HepG2 (cell line): Measurements from ENCODE around the gene CFAP70. TPM values are rescaled to one million over a fixed set of nuclear protein-coding genes. Genes with fewer than 3 reads are reported as not detected.
A peak's percentile ranks its signal among the peaks of the same experiment; 100 is the strongest.

ENCODE experiments used
- CC2D1A ChIP-seq: sonication (generic); formaldehyde crosslinking; IDR thresholded peaks from 2 replicates; pipeline ENCODE4 v1.8.1; 2023; ENCODE audit warnings: mild to moderate bottlenecking, missing genetic modification reagents
- CENPT ChIP-seq: sonication (generic); formaldehyde crosslinking; IDR thresholded peaks from 2 replicates; pipeline ENCODE4 v1.8.0; 2022; ENCODE audit warnings: low read depth, mild to moderate bottlenecking, moderate library complexity, missing genetic modification reagents
- HIVEP1 ChIP-seq: sonication (generic); formaldehyde crosslinking; IDR thresholded peaks from 2 replicates; pipeline ENCODE4 v1.4.0; 2020; ENCODE audit warnings: mild to moderate bottlenecking, missing genetic modification reagents
- KMT2A ChIP-seq: sonication (generic); formaldehyde crosslinking; IDR thresholded peaks from 2 replicates; pipeline ENCODE4 v1.4.0; 2020; ENCODE audit warnings: missing genetic modification reagents
- LCORL ChIP-seq, 2 experiments: fragments of 450-650 bp in 1 of 2; sonication (generic) in 1 of 2; formaldehyde crosslinking in 1 of 2; IDR thresholded peaks; 2 replicates each; pipeline versions ENCODE4 v1.5.0 to v1.6.1; 2017 to 2020; ENCODE audit warnings: antibody characterized with exemption in 1 of 2, missing genetic modification reagents in 1 of 2
- RBAK ChIP-seq: sonication (generic); formaldehyde crosslinking; IDR thresholded peaks from 2 replicates; pipeline ENCODE4 v1.5.1; 2020; ENCODE audit warnings: mild to moderate bottlenecking, missing genetic modification reagents
- REXO4 ChIP-seq: sonication (generic); formaldehyde crosslinking; IDR thresholded peaks from 2 replicates; pipeline ENCODE4 v1.8.0; 2022; ENCODE audit warnings: missing genetic modification reagents, mild to moderate bottlenecking, borderline replicate concordance
- TFDP1 ChIP-seq: IDR thresholded peaks from 2 replicates; pipeline ENCODE4 v1.6.1; 2016; ENCODE audit warnings: missing compliant biosample characterization, missing genetic modification reagents, borderline replicate concordance
- ZBTB43 ChIP-seq: sonication (generic); formaldehyde crosslinking; conservative IDR thresholded peaks from 2 replicates; pipeline ENCODE4 v1.4.0; 2020; ENCODE audit warnings: missing genetic modification reagents
- ZFY ChIP-seq: sonication (generic); formaldehyde crosslinking; IDR thresholded peaks from 2 replicates; pipeline ENCODE4 v1.4.0; 2020; ENCODE audit warnings: missing genetic modification reagents
- ZNF17 ChIP-seq: sonication (generic); formaldehyde crosslinking; IDR thresholded peaks from 2 replicates; pipeline ENCODE4 v1.5.0; 2020; ENCODE audit warnings: mild to moderate bottlenecking, missing genetic modification reagents
- ZNF280D ChIP-seq: sonication (generic); formaldehyde crosslinking; IDR thresholded peaks from 2 replicates; pipeline ENCODE4 v1.5.1; 2020; ENCODE audit warnings: mild to moderate bottlenecking, missing genetic modification reagents
- ZNF292 ChIP-seq: sonication (generic); formaldehyde crosslinking; IDR thresholded peaks from 2 replicates; pipeline ENCODE4 v1.8.1; 2022; ENCODE audit warnings: mild to moderate bottlenecking, low read depth, missing genetic modification reagents, borderline replicate concordance
- ZNF414 ChIP-seq: sonication (generic); formaldehyde crosslinking; IDR thresholded peaks from 2 replicates; pipeline ENCODE4 v1.5.0; 2020; ENCODE audit warnings: missing genetic modification reagents
- ZNF574 ChIP-seq: sonication (generic); formaldehyde crosslinking; IDR thresholded peaks from 2 replicates; pipeline ENCODE4 v1.4.0; 2020; ENCODE audit warnings: missing genetic modification reagents
- ZNF576 ChIP-seq: sonication (generic); formaldehyde crosslinking; IDR thresholded peaks from 2 replicates; pipeline ENCODE4 v1.4.0; 2020; ENCODE audit warnings: mild to moderate bottlenecking, missing genetic modification reagents
- ZNF577 ChIP-seq: sonication (generic); formaldehyde crosslinking; IDR thresholded peaks from 2 replicates; pipeline ENCODE4 v1.4.0; 2020; ENCODE audit warnings: mild to moderate bottlenecking, low read depth, missing genetic modification reagents, borderline replicate concordance
- ZSCAN21 ChIP-seq: sonication (generic); formaldehyde crosslinking; IDR thresholded peaks from 2 replicates; pipeline ENCODE4 v1.8.0; 2022; ENCODE audit warnings: mild to moderate bottlenecking, missing genetic modification reagents, moderate library complexity, borderline replicate concordance
- polyA plus RNA-seq, 8 experiments: library from polyadenylated mRNA; depleted of rRNA in 3 of 8; stranded (reverse) in 7 of 8; unstranded in 1 of 8; fragments of >200 nt; fragmentation: Illumina TruSeq in 4 of 8; extraction: Trizol in 4 of 8; gene quantifications; 2 replicates each; pipeline versions ENCODE4 v1.2.1 to v1.2.3, GENCODE V29; 2011 to 2016; ENCODE audit warnings: low read depth in 4 of 8, missing spikeins in 1 of 8, mixed read lengths in 1 of 8; ENCODE audit not compliant: insufficient read depth in 1 of 8
- total RNA-seq, 5 experiments: library from RNA; depleted of rRNA; stranded (reverse); fragments of >200 nt; fragmentation: Illumina TruSeq; extraction: Trizol; gene quantifications; 2 replicates each; pipeline ENCODE4 v1.2.3, GENCODE V29; 2016; ENCODE audit warnings: low read depth in 1 of 5

The CFAP70 gene
- total and polyA plus RNA-seq, 2 of the 13 experiments (the other 11 are each of a cell fraction or from before 2014, with no cell fraction given) = 0.27 to 0.38 TPM

GRCh38 chr10:73358331-73359279 lies at the start of gene CFAP70 (continued):
- TF ChIP-seq REXO4 = no peak
- TF ChIP-seq KMT2A (CRISPR knock-in tag) = no peak
- TF ChIP-seq ZNF577 (CRISPR knock-in tag) = no peak
- no peak for TF ChIP-seq ZSCAN21 (CRISPR knock-in tag)
- no peak for TF ChIP-seq CC2D1A (CRISPR knock-in tag)
- TF ChIP-seq ZNF280D (CRISPR knock-in tag) = peak; percentile 25; the same call in 1 of the 2 replicates
- no peak for TF ChIP-seq ZNF414 (CRISPR knock-in tag)
- TF ChIP-seq HIVEP1 (CRISPR knock-in tag) = 0 out of 2 replicates have a peak, but pooled peaks have one; percentile 38
- no peak for TF ChIP-seq TFDP1 (CRISPR knock-in tag)
- no peak for TF ChIP-seq RBAK (CRISPR knock-in tag)
- TF ChIP-seq ZNF17 (CRISPR knock-in tag) = no peak
- no peak for TF ChIP-seq CENPT (CRISPR knock-in tag)
- no peak; the same call in 1 of the 2 replicates for TF ChIP-seq ZBTB43
- peak; percentile 71 for TF ChIP-seq ZFY (CRISPR knock-in tag)
- no peak for TF ChIP-seq ZNF574 (CRISPR knock-in tag)
- TF ChIP-seq ZNF576 (CRISPR knock-in tag) = no peak
- 0 out of 2 replicates have a peak, but pooled peaks have one; percentile 47 for TF ChIP-seq ZNF292 (CRISPR knock-in tag)
- no peak for TF ChIP-seq LCORL (IDR thresholded peaks at IDR 0.05)
- TF ChIP-seq LCORL (CRISPR knock-in tag; IDR thresholded peaks at IDR 0.05) = no peak
